ENCODE measurements around the gene IL3RA.
"Not testable (repeated sequence)": the region's sequence is repeated elsewhere in the genome, so short reads cannot be mapped to it uniquely, and the experiment has no call there.

Gene IL3RA

DNA sequence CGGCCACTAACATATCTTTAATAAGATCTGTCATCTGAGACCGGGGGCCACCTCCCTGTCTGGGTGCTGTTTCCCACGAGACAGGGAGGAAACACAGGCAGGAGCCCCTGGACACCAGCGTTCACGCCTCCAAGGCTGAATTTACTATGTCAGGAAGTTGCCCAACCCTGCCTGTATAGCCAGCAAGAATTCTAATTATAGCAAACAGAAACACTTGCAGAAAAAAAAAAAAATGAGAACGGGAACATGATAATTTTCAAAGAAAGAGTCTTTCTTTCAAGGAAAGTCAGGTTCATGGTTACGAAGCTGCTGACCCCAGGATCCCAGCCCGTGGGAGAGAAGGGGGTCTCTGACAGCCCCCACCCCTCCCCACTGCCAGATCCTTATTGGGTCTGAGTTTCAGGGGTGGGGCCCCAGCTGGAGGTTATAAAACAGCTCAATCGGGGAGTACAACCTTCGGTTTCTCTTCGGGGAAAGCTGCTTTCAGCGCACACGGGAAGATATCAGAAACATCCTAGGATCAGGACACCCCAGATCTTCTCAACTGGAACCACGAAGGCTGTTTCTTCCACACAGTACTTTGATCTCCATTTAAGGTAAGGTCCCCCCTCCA, at the start of gene IL3RA:
IL3RA (plus strand) TSS at position 455 of the 613 bp plus-strand sequence. CDS start 4,981 bp downstream, outside the sequence.
- no peak for DNase-seq

DNA sequence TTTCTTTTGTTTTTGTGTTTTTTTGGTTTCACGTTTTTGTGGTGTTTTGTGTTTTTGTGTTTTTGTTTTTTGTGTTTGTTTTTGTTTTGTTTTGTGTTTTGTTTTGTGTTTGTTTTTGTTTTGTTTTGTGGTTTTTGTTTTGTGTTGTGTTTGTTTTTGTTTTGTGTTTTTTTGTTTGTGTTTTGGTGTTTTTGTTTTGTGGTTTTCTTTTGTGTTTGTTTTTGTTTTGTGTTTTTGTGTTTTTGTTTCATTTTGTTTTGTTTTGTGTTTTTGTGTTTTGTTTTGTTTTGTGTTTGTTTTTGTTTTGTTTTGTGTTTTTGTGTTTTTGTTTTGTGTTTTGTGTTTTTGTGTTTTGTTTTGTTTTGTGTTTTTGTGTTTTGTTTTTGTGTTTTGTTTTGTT, 47.0 kb upstream of the IL3RA start:
- DNase-seq, result no peak

DNA sequence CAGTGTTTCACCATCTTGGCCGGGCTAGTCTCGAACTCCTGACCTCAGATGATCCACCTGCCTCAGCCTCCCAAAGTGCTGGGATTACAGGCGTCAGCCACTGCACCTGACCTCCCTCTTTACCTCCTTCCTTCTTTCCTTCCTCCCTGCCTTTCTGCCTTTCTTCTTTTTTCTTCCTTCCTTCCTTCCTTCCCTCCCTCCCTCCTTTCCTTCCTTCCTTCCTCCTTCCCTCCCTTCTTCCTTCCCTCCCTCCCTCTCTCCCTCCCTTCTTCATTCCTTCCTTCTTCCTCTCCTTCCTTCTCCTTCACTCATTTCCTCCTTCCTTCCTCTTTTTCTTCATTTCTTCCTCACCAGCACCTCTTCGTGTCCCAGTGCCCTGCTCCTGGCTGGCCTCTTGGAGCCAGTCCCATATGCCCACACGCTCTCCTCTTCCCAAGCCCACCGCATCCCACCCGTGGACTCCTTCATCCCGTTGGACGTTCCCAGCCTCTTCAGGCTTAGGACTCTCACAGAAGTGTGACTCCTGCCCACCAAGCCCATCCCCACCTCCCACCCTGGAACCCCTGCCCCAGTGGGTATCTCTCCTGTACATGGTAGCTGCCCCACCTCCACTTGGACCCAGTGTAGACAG, 45.4 kb upstream of the IL3RA start:
- DNase-seq, result no peak

DNA sequence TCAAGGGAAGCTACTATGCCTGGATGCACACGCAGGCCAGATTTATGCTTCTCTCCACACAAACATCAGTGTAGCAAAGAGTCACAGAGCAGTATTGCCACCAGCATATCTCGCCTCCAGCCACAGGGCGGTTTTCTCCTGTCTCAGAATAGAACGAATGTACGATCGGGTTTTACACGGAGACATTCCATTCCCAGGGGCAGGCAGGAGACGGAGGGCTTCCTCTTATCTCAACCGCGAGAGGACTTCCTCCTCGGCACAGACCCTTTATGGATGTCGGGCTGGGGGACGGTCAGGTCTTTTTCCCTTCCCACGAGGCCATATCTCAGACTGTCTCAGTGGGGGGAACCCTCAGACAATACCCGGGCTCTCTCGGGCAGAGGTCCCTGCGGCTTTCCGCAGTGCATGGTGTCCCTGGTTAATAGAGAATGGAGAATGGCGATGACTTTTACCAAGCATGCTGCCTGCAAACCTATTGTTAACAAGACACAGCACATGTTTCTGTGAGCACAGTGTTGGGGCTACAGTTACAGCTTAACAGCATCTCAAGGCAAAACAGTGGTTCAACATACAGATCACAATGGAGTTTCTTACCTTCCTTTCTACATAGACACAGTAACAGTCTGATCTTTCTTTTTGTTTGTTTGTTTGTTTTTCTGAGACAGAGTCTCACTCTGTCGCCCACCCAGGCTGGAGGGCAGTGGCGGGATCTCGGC, 43.9 kb upstream of the IL3RA start:
- no peak for DNase-seq

DNA sequence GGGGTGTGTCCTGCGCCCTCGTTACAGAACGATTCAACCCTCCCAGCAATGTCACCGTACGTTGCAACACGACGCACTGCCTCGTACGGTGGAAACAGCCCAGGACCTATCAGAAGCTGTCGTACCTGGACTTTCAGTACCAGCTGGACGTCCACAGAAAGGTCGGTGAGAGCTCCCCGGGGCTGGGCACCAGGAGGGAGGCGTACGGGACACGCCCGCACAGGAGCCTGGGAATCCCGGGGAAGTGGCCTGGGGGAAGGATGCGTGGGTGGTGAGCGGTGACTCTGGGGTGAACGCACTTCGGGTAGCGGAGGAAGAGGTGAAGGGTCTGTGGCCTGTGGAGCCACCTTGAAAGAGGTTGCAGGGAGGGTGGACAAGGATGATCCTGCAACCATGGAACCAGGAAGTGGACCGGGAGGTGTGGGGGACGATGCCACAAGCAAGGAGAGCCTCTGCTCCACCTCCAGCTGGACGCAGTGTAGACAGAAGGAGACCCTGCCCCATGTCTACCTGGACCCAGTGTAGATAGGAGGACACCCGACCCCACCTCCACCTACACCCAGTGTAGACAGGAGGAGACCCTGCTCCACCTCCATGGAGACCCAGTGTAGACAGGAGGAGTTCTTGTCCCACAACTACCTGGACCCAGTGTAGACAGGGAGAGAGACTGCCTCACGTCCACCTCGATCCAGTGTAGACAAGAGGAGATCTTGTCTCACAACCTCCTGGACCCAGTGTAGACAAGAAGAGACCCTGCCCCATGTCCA, 42.1 kb upstream of the IL3RA start:
- DNase-seq, result no peak

DNA sequence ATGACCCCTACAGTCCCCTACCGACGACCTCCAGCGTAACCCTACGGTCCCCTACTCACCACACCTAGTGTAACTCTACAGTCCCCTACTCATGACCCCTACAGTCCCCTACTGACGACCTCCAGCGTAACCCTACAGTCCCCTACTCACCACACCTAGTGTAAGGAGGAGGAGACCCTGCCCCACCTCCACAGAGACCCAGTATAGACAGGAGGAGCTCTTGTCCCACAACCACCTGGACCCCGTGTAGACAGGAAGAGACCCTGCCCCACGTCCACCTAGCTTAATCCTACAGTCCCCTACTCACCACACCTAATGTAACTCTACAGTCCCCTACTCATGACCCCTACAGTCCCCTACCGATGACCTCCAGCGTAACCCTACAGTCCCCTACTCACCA, 41.0 kb upstream of the IL3RA start:
- DNase-seq, result no peak

DNA sequence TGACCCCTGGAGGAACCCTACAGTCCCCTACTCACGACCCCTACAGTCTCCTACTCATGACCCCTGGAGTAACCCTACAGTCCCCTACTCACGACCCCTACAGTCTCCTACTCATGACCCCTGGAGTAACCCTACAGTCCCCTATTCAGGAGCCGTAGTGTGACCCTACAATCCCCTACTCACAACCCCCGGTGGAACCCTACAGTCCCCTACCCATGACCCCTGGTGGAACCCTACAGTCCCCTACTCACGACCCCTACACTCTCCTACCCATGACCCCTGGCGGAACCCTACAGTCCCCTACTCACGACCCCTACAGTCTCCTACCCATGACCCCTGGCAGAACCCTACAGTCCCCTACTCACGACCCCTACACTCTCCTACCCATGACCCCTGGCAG, 39.0 kb upstream of the IL3RA start:
- not testable (repeated sequence) for DNase-seq

DNA sequence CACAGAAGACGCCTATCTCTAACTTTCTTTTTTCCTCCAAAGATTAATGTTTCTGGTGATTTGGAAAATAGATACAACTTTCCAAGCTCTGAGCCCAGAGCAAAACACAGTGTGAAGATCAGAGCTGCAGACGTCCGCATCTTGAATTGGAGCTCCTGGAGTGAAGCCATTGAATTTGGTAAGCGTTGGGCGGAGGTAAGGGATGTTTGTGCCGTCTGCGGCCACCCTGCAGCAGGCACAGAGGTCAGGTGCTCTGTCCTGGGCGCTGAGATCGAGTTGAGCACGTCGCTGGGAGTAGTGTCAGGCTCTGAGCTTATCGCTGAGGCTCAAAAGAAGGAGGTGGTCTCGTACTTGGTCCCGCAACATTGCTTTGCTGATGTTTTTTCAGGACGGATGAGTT, 36.1 kb upstream of the IL3RA start:
- no peak for DNase-seq

DNA sequence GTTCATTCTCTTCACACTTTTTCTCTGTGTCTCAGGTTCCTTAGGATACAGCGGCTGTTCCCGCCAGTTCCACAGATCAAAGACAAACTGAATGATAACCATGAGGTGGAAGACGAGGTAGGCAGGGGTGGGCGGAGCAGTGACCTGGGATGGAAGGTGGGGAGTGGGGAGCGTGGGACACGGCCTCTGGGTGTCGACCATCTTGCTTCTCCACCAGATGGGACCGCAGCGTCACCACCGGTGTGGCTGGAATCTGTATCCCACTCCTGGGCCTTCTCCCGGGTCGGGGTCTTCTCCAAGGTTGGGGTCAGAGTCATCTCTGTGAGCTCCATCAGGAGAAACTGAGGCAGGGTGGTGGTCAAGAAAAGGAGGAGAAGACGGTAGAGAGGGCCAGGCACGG, 31.2 kb upstream of the IL3RA start:
- no peak for DNase-seq

DNA sequence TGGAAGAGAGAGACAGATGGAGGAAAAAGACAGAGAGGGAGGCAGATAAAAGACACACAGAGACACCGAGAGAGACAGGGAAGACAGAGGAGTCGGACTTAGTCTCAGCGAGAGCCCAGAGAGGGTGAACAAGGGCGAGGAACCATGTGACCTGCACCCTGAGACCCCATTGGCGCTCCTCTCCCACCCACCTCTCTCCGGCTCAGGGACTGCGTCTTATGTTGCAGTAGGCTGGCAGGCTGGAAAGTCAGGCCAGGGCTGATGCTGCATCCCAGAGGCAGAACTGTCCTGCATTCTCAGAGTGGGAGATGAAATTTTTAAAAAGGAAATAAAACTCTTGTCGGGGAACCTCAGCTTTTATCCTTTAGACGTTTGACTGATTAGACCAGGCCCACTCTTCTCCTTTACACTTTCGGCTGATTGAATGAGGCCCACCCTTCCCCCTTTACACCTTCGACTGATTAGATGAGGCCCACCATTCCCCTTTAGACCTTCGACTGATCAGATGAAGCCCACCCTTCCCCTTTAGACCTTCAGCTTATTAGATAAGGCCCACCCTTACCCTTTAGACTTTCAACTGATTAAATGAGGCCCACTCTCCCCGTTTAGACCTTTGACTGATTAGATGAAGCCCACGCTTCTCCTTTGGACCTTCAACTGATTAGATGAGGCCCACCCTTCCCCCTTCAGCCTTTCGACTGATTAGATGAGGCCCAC, 29.5 kb upstream of the IL3RA start:
- no peak for DNase-seq

DNA sequence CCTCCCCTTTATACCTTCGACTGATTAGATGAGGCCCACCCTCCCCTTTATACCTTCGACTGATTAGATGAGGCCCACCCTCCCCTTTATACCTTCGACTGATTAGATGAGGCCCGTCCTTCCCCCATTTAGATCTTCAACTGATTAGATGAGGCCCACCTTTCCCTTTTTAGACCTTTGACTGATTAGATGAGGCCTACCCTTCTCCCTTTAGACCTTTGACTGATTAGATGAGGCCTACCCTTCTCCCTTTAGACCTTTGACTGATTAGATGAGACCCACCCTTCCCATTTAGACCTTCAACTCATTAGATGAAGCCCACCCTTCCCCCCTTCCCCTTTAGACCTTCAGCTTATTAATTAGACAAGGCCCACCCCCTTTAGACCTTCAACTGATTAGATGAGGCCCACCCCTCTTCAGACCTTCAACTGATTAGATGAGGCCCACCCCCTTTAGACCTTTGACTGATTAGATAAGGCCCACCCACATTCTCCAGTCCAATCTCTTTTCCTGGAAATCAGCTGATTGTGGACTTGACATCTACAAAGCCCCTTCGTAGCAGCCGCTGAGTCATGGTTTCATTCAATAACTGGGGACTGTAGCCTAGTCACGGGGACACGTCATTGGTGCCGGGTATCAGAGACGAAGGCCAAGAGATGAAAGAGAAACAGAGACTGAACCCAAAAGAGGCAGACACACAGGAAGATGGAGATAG, 28.8 kb upstream of the IL3RA start:
- no peak for DNase-seq

DNA sequence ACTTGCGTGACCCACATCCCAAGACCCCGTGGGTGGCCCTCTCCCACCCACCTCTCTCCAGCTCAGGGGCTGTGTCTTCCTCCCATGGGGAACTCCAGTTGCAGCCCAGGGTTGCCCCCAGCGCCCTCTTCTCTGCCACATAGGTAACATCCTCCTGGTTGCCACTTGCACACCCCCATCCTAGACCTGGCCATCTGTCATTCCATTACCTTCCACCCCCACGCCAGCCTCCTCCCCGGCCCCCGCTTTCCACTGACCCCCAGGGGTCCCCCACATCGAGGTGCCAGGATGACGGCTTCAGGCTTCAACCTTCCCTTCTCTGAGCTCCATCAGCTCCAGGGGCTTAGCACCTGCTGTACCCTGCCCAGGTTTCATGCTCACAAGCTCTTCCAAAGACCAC, 28.1 kb upstream of the IL3RA start:
- DNase-seq, result no peak

DNA sequence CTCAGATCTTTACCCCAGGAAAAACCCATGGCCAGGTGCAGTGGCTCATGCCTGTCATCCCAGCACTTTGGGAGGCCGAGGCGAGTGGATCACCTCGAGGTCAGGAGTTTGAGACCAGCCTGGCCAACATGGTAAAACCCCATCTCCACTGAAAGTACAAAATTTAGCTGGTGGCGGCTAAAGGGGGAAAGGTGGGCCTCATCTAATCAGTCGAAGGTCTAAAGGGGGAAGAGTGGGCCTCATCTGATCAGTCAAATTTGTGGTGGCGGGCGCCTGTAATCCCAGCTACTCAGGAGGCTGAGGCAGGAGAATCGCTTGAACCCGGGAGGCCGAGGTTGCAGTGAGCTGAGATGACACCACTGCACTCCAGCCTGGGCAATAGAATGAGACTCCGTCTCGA, 27.7 kb upstream of the IL3RA start:
- not testable (repeated sequence) for DNase-seq

DNA sequence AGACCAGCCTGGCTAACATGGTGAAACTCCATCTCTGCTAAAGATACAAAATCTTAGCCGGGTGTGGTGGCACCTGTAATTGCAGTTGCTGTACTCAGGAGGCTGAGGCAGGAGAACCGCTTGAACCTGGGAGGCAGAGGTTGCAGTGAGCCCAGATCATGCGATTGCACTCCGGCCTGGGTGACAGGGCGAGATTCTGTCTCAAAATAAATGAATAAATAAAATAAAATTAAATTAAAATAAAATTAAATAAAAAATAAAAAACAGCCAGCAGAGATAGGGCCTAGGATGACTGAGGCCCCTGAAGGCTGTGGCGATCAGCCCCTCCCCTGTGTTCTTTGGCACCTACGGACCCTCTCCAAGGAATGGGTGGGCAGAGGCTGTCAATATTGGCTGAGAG, 22.8 kb upstream of the IL3RA start:
- DNase-seq, result no peak

DNA sequence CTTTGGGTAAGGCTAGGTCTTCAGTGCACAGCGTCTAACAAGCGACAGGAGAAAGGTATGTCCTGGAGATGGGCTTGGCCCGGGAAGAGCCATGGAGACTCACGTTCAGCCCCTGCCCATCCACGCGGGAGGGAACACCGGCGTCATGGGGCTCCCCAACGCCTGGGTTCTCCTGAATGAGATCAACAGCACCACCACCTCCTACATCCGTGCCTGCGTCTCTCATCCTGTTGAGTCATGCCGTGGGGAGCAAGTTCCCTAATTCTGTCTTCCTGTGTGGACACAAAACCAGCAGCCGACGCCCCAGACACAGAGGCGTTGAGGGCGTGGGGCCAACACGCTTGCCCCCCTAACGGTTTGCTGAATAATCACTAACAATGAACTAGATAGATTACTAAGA, 20.1 kb upstream of the IL3RA start:
- no peak for DNase-seq

DNA sequence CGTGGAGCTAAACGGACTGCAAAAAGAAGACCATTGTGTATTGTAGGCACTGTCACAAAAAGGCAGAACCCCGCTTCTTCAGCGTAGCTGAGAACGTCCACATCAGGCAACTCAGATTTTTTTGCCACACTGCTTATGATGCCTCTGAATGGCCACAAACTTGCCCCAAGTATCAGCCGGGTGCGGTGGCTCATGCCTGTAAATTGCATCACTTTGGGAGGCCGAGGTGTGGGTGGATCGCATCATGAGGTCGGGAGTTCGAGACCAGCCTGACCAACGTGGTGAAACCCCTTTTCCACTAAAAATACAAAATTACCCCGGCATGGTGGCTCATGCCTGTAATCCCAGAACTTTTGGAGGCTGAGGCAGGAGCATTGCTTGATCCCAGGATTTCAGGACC, 14.9 kb upstream of the IL3RA start:
- no peak for DNase-seq

DNA sequence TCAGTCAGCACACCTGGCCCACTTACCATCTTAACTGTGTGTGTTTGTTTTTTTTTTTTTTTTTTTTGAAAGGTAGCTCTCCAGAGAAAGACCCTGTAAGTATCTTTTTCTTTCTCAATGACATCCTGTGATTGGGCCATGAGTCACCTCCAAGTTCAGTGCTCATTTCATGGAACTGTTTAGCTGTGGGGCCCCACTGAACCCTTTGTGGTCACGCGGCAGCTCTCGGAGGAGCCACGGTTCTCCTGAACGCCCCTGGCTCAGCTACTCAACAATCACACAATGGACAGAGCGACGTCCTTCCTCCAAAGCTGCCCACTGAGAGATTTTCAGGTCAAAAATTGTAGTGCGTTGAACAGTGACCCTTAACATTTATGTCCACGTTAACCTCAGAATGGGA, 14.2 kb upstream of the IL3RA start:
- DNase-seq, result no peak

DNA sequence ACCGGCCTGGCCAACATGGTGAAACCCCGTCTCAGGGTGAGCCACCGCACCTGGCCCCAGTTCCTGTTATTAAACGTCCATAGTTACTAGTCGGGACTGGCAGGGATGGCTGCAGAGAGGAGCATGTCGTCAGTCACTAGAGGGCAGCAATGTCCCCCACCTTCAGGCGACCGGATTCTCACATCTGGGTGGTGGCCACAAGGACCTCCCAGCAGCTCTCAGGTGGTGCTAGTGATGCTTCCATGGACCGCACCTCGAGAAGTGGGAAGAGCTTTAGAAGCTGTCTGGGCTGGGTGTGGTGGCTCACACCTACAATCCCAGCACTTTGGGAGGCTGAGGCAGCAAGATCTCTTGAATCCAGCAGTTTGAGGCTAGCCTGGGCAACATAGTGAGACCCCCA, 13.3 kb upstream of the IL3RA start:
- no peak for DNase-seq

DNA sequence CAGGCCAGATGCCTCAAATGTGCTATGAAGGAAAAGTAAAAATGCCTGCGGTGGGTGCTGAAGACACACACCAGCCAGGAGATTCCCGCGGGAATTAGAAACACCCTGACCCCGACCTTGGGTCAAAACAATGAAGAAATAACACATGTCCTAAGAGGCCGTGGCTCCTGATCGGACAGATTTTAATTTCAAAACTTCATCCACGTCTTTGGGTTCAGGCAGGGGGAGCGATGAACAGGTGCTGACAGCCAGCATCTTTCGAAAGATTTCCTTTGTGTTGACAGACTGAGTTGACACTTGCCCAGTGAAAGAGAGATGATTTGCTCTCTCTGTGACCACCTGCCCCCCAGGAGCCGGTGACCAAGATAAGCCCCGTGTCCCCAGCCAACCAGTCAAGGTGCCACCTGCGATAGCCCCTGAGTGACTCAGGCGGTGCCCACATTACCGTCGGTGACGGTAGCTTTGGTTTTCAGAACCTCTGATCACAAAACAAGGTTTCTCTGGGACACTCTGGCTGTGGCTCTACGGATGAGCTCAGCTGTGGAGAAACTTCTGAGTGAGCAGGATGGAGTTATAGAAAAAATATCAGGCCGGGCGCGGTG, 11.0 kb upstream of the IL3RA start:
- DNase-seq, result no peak

DNA sequence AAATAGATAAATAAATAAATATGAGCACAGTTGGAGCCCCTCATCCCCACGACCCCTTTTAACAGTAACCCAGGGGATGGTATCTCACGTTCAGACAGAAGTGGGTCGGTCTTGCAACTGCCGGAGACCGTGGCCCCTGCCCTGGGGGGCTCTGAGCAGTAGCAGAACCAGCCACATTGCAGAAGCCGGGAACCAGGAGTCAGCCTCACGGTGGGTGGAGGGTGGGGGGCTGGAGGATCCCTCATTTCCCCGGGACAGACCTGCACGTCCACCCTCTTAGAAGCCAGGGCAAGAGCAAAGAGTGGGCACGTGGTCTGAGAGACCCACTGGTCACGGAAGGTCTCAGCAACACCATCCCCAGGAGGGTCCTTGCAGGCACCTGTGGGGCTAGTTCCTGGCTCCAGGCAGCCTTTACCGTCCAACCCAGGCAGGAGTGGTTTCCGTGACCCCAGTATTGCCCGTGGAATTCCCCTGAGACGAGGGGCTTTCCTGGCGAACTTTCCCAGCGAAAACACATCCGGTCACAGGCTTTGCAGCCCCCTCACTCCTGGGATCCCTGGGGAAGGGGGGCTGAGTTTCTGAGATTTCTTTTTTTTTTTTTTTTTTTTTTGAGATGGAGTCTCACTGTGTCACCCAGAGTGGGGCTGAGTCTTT, 8.8 kb upstream of the IL3RA start:
- no peak for DNase-seq

DNA sequence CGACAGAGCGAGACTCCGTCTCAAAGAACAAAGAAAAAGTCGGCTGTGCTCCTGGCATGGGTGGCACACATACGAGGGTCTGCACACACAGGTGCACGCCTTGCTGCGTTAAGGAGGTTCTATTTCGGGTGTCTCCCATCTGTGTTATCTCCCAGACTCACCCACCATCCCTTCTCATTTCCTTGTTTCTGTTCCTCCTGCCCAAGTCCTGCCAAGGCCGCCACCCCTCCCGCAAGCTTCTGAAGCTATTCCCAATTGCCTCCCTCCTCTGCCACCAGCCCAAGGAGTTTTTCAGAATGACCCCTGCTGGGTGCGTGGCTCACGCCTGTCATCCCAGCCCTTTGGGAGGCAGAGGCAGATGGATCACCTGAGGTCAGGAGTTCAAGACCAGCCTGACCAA, 6.0 kb upstream of the IL3RA start:
- no peak for DNase-seq
